T-helper 2 cell (primary cell): ENCODE measurements around the gene ZSCAN18.

Source experiments
- DNase-seq, 5 experiments: peaks; one replicate each; pipeline versions ENCODE4 v3.0.0 to v3.0.0-alpha.2; 2012 to 2022

ZSCAN18 gene

GRCh38 chr19:58085348-58085875 lies 12.6 kb downstream of the ZSCAN18 start:
- no peak for DNase-seq

- no peak for DNase-seq
Measured at GRCh38 chr19:58084596-58085347, 13.3 kb downstream of the ZSCAN18 start.

- no peak for DNase-seq
Measured at GRCh38 chr19:58083021-58083420, 15.0 kb downstream of the ZSCAN18 start.

DNA sequence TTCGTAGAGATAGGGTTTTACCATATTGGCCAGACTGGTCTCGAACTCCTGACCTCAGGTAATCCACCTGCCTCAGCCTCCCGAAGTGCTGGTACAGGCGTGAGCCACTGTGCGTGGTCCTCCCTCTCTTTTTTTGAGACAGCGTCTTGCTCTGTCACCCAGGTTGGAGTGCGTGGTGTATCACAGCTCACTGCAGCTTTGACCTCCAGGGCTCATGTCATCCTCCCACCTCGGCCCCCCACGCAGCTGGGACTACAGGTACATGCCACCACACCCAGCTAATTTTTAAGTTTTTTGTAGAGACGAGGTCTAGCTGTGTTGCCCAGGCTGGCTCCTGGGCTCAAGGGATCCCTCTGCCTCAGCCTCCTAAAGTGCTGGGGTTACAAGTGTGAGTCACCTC lies 18.2 kb downstream of the ZSCAN18 start:
- DNase-seq = no peak

DNA sequence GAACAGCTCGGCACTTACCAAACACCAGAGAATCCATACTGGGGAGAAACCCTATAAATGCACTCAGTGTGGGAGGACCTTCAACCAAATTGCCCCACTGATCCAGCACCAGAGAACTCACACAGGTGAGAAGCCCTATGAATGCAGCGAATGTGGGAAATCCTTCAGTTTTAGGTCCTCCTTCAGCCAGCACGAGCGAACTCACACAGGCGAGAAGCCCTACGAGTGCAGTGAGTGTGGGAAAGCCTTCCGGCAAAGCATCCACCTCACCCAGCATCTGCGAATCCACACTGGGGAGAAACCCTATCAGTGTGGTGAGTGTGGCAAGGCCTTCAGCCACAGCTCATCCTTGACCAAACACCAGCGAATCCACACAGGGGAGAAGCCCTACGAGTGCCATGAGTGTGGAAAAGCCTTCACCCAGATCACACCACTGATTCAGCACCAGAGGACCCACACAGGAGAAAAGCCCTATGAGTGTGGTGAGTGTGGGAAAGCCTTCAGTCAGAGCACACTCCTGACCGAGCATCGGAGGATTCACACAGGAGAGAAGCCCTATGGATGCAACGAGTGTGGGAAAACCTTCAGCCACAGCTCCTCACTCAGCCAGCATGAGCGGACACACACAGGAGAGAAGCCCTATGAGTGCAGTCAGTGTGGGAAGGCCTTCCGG lies 30.7 kb downstream of the ZSCAN18 start:
- no peak for DNase-seq

GRCh38 chr19:58063712-58064111 lies 34.3 kb downstream of the ZSCAN18 start:
- no peak for DNase-seq

GRCh38 chr19:58060231-58060630 lies 37.8 kb downstream of the ZSCAN18 start:
- DNase-seq = no peak

DNA sequence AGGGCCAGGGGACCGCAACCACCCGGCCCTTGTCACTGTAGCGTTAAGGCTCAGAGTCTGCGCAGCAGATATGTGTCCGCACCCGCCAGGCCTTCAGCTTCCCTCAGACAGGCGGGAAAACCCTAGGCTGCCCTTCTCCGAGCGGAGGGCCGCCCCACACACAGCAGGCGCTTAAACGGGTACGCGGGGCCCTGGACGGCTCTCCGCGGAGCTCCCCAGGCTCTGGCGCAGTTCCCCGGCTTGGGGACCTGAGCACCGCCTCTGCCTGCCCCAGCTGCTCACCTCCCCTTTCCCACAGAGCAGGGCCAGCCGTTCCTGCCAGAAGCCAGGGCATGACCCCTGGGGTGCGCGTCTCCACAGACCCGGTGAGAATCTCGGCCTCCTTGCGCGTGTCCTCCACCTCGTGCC lies 38.4 kb downstream of the ZSCAN18 start:
- no peak for DNase-seq

DNA sequence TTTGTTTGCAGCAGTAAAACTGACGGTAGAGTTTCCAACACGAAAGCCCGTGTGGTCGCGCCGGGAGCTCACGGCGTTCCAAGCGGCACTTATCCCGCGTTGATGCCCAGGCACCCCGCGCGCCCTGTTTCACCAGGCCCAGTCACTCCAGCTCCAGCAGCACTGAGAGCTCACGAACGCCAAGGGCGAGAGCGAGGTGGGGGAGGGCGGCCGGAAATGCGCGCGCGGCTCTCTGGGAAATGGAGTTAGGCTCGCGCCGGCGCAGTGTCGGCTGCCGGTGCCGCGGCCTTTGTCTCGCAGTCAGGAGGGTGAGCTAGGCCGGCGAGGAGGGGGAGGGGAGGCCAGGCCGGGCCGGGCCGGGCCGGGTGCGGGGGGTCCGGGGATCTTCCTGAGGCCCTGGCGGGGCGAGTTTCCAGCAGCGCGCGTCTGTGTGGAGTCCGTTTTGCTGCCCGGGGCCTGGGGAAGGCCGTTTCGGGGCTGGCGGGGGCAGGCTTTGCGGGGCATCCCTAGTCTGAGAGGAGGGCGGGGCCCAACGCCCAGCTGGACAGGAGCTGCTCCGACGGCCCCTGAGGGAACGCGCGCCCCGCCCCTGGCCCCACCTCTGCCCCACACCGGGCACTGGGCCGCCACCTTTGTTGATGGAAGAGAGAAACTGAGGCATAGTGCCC lies 38.9 kb downstream of the ZSCAN18 start, which contains the start of gene ZNF135:
TSS of gene ZNF135 (plus strand) at position 280 of the 668 bp plus-strand sequence. CDS start 721 bp downstream, outside the sequence.
- DNase-seq = peak in 2 of 5 experiments; percentile 18 to 36

GRCh38 chr19:58058467-58058866 lies 39.6 kb downstream of the ZSCAN18 start:
- DNase-seq = no peak

DNA sequence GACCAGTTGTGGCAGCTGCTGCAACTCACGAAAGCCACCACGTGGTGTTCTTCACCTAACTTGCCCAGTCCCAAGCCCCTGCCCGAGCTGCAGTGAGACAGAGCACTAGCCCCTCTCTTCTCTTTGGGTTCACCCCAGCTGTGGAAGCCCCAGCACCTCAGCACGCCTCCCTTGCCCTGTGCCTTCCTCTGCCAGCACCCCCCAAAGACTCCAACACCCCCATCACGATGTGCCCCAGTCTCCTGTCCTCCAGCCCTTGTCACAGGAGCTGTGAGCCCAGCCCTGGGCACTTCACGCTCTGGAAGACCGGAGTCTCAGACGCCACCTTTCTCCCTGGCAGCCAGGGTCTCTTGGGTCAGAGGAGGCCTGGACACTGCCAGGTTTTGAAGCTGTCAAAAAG lies 41.2 kb downstream of the ZSCAN18 start:
- DNase-seq = no peak

GRCh38 chr19:58056261-58056660 lies 41.8 kb downstream of the ZSCAN18 start:
- no peak for DNase-seq

GRCh38 chr19:58054901-58055874 lies 42.8 kb downstream of the ZSCAN18 start:
- DNase-seq = no peak

DNA sequence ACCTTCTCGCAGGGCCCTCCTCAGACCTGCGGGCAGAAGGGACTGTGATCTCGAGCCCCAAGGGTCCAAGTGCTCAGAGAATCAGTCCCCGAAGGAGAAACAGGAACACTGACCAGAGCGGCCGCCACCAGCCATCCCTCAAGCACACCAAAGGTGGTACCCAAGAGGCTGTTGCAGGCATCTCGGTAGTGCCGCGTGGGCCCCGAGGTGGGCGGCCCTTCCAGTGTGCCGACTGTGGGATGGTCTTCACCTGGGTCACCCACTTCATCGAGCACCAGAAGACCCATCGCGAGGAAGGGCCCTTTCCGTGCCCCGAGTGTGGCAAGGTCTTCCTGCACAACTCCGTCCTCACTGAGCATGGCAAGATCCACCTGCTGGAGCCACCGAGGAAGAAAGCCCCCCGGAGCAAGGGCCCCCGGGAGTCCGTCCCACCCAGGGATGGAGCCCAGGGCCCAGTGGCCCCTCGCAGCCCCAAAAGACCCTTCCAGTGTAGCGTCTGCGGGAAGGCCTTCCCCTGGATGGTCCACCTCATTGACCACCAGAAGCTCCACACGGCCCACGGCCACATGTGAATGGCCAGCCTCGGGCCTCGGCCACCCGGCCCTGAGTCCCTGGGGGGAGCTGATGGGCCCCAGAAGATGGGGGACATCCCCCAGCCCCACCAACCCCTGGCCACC lies 44.4 kb downstream of the ZSCAN18 start:
- no peak for DNase-seq

DNA sequence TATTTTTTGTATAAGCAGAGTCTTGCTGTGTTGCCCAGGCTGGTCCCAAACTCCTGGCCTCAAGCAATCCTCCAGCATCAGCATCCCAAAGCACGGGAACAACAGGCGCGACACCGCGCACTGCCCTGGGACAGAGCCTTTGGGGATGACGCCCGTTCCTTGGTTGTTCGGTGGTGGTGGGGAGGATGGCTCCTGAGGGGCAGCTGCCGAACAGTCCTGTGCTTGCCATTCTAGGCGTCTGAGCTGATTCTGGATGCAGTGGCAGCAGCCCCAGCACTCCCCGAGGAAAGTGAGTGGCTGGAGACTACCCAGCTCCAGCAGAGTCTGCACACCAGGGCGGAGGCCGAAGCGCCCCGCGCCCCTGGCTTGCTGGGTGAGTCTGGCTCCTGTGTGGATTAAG lies 45.8 kb downstream of the ZSCAN18 start:
- no peak for DNase-seq

- no peak for DNase-seq
Measured at GRCh38 chr19:58047672-58048071, 50.4 kb downstream of the ZSCAN18 start.

GRCh38 chr19:58046856-58047255 lies 51.2 kb downstream of the ZSCAN18 start:
- DNase-seq = no peak

- DNase-seq = no peak
Measured at GRCh38 chr19:58045411-58046050, 52.5 kb downstream of the ZSCAN18 start.

DNA sequence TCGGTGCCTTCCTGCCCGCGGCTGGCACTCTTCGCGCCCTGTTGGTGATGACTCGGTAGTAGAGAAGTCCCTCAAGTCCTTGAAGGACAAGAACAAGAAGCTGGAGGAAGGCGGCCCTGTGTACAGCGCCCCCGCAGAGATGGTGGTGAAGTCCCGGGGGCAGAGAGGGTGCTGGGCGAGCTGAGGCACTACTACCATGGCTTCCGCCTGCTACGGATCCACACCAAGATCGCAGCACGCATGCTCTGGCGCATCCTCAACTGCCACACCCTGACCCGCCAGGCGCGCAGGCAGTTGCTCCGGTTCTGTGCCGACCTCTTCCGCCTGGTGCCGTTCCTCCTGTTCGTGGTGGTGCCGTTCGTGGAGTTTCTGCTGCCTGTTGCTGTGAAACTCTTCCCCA lies 53.1 kb downstream of the ZSCAN18 start:
- no peak for DNase-seq

DNA sequence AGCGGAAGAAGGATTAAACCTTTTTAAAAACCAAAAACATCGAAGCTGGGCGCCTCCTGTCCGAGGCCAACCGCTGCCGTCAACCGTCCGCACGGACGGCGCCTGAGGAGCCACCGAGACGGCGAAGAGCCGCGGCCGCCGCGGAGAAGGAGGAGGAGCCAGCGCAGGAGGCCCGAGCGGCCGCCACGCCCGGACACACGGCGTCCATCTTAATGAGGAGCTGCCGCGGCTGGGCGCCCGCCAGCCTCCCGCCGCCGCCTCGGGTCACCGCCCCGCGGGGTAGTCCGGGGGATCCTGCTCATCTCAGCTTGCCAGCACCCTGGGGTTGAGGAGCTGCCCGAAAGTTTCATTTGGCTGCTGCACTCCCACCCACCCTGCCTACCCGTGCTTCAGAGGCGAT lies 53.6 kb downstream of the ZSCAN18 start:
- DNase-seq = no peak
